GM12801 (cell line): ENCODE data around the gene ZNF594.

Source experiments
- CTCF ChIP-seq: IDR thresholded peaks from one replicate; pipeline ENCODE4 v1.5.1; 2011; ENCODE audit warnings: control low read depth; ENCODE audit not compliant: insufficient read length; ENCODE audit errors: extremely low read depth

ZNF594 gene

GRCh38 chr17:5225668-5226457, 34.2 kb upstream of the ZNF594 start:
- no peak for TF ChIP-seq CTCF

GRCh38 chr17:5220074-5220473, 28.4 kb upstream of the ZNF594 start:
- no peak for TF ChIP-seq CTCF

- no peak for TF ChIP-seq CTCF
These were observed 27.9 kb upstream of the ZNF594 start for GRCh38 chr17:5219536-5219935.

GRCh38 chr17:5211458-5211857, 19.8 kb upstream of the ZNF594 start:
- TF ChIP-seq CTCF, result no peak

- TF ChIP-seq CTCF, result no peak
These were observed 19.1 kb upstream of the ZNF594 start for GRCh38 chr17:5210614-5211252.

- TF ChIP-seq CTCF, result no peak
These were observed 18.4 kb upstream of the ZNF594 start for GRCh38 chr17:5210091-5210490.

- no peak for TF ChIP-seq CTCF
These were observed 17.7 kb upstream of the ZNF594 start for GRCh38 chr17:5209396-5209795.
